Esophagus squamous epithelium (tissue), 4 donors: ENCODE measurements around the gene TTC27.

Source experiments
- POLR2A ChIP-seq, 4 donors: fragments of 450-650 bp; IDR thresholded peaks; one replicate each; pipeline ENCODE4 v1.6.1; 2017; ENCODE audit warnings: antibody characterized with exemption in 4 of 4, mild to moderate bottlenecking in 4 of 4, moderate library complexity in 3 of 4
- TF ChIP-seq, protein P1 (sequence below), 6 experiments: fragments of 450-650 bp in 4 of 6; fragments of 200-600 bp in 2 of 6; sonication (generic) in 2 of 6; IDR thresholded peaks; one replicate each; pipeline ENCODE4 v1.5.1; 2016 to 2019; ENCODE audit warnings: antibody characterized with exemption in 6 of 6, mild to moderate bottlenecking in 4 of 6, moderate library complexity in 4 of 6

DNA sequence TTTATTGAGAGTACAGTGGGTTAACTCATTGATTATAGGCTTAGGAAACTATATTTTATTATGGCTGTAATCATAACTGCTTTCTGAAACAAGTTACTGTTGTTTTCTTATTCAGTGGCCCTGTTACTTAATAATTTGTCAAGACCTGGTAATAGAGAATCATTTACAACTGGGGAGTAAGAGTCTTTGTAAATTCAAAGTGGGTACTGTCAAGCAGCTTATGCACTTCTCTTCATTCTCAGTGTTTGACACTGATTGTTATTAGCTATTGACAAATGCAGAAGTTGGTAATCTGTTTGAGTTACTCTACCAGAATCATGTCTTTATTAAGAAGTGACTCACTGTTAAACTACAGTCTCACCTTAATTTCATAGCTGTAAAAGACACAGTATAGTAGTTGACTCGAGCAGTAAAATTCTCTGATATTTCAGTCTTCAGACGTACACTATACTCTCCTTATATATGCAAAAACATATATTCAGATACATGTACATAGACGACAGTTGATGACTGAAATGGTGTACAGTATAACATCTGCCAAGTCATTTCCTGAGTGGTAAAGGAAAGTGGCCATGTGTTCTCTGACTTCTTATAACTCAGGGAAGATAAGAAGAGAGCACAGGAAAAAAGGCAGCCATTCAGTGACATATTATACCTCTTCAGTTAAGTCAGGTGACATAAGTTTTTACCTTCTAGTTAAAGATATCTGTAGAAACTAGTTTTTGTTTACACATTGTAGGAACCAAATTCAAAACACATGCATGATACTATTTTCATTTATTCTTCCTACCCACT lies 36.0 kb upstream of the TTC27 start:
- TF ChIP-seq, protein P1, sequence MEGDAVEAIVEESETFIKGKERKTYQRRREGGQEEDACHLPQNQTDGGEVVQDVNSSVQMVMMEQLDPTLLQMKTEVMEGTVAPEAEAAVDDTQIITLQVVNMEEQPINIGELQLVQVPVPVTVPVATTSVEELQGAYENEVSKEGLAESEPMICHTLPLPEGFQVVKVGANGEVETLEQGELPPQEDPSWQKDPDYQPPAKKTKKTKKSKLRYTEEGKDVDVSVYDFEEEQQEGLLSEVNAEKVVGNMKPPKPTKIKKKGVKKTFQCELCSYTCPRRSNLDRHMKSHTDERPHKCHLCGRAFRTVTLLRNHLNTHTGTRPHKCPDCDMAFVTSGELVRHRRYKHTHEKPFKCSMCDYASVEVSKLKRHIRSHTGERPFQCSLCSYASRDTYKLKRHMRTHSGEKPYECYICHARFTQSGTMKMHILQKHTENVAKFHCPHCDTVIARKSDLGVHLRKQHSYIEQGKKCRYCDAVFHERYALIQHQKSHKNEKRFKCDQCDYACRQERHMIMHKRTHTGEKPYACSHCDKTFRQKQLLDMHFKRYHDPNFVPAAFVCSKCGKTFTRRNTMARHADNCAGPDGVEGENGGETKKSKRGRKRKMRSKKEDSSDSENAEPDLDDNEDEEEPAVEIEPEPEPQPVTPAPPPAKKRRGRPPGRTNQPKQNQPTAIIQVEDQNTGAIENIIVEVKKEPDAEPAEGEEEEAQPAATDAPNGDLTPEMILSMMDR (IDR thresholded peaks at IDR 0.05): no peak
- TF ChIP-seq POLR2A (IDR thresholded peaks at IDR 0.05): no peak
